Activated T-helper 17 cell treated with anti-CD3 and anti-CD28 coated beads, Interleukin-2, amount 50 U/mL, for 72 hours (primary cell): ENCODE measurements around the gene EXD3. TPM values are rescaled to one million over a fixed set of nuclear protein-coding genes. Genes with fewer than 3 reads are reported as not detected.
"Not testable (repeated sequence)": the region's sequence is repeated elsewhere in the genome, so short reads cannot be mapped to it uniquely, and the experiment has no call there.

Source experiments
- ATAC-seq: fragments of 150-1000 bp; cut with Tn5 transposase; replicated peaks from 2 replicates; pipeline ENCODE4 v1.10.0; 2021; ENCODE audit warnings: mild to moderate bottlenecking, moderate library complexity
- H3K27ac Mint-ChIP-seq: one replicate; pipeline ENCODE4 v1.8.0; 2022; ENCODE audit warnings: mixed read lengths
- H3K27me3 Mint-ChIP-seq: one replicate; pipeline ENCODE4 v1.8.0; 2022; ENCODE audit warnings: mixed read lengths
- H3K36me3 Mint-ChIP-seq: one replicate; pipeline ENCODE4 v1.8.0; 2022; ENCODE audit warnings: low read depth, mild to moderate bottlenecking, mixed read lengths
- H3K4me1 Mint-ChIP-seq: one replicate; pipeline ENCODE4 v1.8.0; 2022; ENCODE audit warnings: mixed read lengths
- H3K4me3 Mint-ChIP-seq: one replicate; pipeline ENCODE4 v1.8.0; 2022; ENCODE audit warnings: mild to moderate bottlenecking, mixed read lengths
- H3K9me3 Mint-ChIP-seq: one replicate; pipeline ENCODE4 v1.8.0; 2022; ENCODE audit warnings: mixed read lengths
- total RNA-seq, 2 donors: library from RNA; stranded (reverse); gene quantifications; one replicate each; pipeline ENCODE4 v1.2.3, GENCODE V29; 2022

EXD3 gene
- total RNA-seq, 2 donors from 2014 or later = 8.8 to 10.0 TPM

- no peaks in the 10 kb centered on the region for H3K27me3 Mint-ChIP-seq
- no peaks in the 10 kb centered on the region for H3K36me3 Mint-ChIP-seq
- H3K27ac Mint-ChIP-seq = no peak overlapping the region
- H3K4me1 Mint-ChIP-seq = no peaks in the 10 kb centered on the region
- peak; percentile 55 for ATAC-seq
- H3K4me3 Mint-ChIP-seq = peak overlapping the region; percentile 19
- H3K9me3 Mint-ChIP-seq = no peaks in the 10 kb centered on the region
Observed at GRCh38 chr9:137417161-137418021, 5.6 kb downstream of the EXD3 start.

DNA sequence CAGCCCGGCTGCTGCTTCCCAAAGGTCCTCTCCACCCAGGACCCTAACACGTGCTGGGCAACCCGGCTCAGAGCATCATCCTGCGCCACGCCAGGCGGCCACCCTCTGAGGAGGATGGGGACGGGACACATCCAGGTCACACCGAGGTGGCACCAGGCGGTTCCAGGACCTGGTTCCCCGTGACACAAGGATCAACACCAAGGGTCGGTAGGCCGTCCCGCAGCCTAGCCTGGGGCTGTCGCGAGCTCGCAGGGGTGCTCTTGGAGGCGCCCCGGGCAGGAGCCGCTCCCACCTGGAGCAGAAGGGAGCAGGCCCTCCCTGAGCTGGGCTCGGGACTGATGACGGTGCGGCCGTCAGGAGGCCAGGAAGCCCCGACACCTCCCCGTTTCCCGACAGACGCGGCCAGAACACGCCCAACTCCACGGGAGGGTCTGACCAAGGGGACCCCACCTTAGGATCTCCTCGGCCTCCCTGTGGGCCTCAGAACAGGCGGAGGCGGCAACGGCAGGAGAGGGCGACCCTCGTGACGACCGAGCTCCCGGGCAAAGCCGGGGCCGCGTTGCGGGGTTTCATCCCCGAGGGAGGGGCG is 6.3 kb downstream of the EXD3 start:
- no peak for ATAC-seq

GRCh38 chr9:137416006-137416562 is 6.9 kb downstream of the EXD3 start:
- no peak for ATAC-seq
- H3K27me3 Mint-ChIP-seq = no peaks in the 10 kb centered on the region
- H3K4me3 Mint-ChIP-seq = no peak overlapping the region
- no peaks in the 10 kb centered on the region for H3K9me3 Mint-ChIP-seq
- H3K36me3 Mint-ChIP-seq = no peaks in the 10 kb centered on the region
- no peak overlapping the region for H3K27ac Mint-ChIP-seq
- H3K4me1 Mint-ChIP-seq = no peaks in the 10 kb centered on the region

More for the DNA sequence above, 6.3 kb downstream of the EXD3 start:
- no peaks in the 10 kb centered on the region for H3K36me3 Mint-ChIP-seq
- no peaks in the 10 kb centered on the region for H3K4me1 Mint-ChIP-seq
- H3K27ac Mint-ChIP-seq = no peak overlapping the region
- H3K27me3 Mint-ChIP-seq = no peaks in the 10 kb centered on the region
- H3K9me3 Mint-ChIP-seq = no peaks in the 10 kb centered on the region
- H3K4me3 Mint-ChIP-seq = no peak overlapping the region

- no peaks in the 10 kb centered on the region for H3K4me1 Mint-ChIP-seq
- no peak overlapping the region for H3K27ac Mint-ChIP-seq
- H3K27me3 Mint-ChIP-seq = no peaks in the 10 kb centered on the region
- no peak overlapping the region for H3K4me3 Mint-ChIP-seq
- no peaks in the 10 kb centered on the region for H3K36me3 Mint-ChIP-seq
- no peak for ATAC-seq
- H3K9me3 Mint-ChIP-seq = no peaks in the 10 kb centered on the region
Observed at GRCh38 chr9:137415451-137415850, 7.5 kb downstream of the EXD3 start.

DNA sequence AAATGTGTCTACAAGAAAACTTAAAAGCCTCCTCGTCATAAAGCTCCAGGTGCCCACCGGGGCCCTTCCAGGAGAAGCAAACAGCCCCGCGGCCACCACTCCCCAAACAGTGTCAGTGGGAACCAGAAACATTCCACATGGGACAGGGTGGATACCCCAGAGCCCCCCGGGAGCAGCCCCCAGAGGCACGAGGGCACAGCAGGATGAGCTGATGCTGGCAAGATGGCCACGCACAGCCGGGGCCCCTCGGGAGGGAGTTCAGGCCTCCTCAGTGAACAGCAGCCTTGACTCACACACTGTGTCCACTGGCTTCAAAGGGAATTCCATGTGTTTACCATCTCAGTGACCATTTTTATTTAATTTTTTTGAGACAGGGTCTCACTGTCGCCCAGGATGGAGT is 10.5 kb downstream of the EXD3 start:
- ATAC-seq = no peak
- Mint-ChIP-seq H3K27ac (no peak overlapping the region), H3K4me1 (no peaks in the 10 kb centered on the region), H3K9me3 (no peaks in the 10 kb centered on the region), H3K27me3 (no peaks in the 10 kb centered on the region), H3K36me3 (no peaks in the 10 kb centered on the region), H3K4me3 (no peak overlapping the region)

DNA sequence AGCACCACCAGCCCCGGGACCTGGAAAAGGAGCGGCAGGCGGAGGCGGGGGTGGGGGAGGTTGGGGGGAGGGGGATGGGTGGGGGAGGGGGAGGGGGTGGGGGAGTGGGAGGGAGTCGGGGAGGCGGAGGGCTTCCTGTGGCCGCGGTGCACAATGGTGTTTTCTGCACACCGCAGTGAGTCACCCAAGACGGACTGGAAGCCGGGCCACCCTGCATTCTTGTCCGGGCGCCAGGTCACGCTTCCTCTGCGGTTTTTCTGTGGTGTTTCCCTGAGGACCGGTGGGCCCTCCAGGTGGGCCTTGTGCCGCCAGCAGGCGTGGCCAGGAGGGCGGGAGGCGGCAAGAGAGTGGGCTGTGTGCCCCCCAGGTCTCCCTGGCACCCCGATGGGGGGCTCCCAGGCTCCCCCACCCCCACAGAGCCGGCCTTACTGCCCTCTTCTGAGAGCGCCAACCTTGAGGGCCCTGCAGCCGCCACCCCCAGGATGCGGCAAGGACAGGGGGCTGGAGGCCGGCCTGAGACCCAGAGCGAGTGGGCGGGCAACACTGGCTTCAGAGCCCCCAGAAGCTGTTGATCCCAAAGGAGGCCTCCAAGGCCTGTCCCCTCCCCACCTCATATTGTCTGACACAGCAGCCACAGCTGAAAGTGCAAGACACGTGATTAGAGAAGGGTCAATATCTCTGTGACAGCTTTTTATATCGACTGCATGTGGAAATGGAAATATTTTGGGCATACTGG is 11.1 kb downstream of the EXD3 start:
- Mint-ChIP-seq H3K36me3 (no peaks in the 10 kb centered on the region), H3K27ac (no peak overlapping the region), H3K4me1 (no peaks in the 10 kb centered on the region), H3K27me3 (no peaks in the 10 kb centered on the region), H3K9me3 (no peaks in the 10 kb centered on the region), H3K4me3 (no peak overlapping the region)
- peak; percentile 73 for ATAC-seq

DNA sequence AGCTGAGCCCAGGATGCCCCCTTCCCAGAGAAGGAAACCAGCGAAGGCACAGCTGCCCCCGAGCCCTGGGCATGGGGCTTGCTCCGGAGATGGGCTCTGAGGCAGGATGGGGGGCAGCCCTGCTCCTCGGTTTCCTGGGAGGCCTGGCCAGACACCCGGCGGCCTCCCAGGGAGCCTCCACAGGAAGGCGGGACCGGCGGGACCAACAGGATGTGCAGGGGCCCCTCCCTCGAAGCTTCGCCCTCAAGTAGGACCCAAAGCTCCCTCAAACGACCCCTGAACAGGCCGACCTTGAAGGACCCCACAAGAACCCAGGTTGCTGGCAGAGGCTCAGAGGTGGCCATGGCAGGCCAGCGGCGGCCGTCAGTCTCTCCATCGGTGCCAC is 11.7 kb downstream of the EXD3 start:
- Mint-ChIP-seq H3K4me1 (no peaks in the 10 kb centered on the region), H3K4me3 (no peak overlapping the region), H3K27ac (no peak overlapping the region), H3K9me3 (no peaks in the 10 kb centered on the region), H3K36me3 (no peaks in the 10 kb centered on the region), H3K27me3 (no peaks in the 10 kb centered on the region)
- ATAC-seq = no peak

DNA sequence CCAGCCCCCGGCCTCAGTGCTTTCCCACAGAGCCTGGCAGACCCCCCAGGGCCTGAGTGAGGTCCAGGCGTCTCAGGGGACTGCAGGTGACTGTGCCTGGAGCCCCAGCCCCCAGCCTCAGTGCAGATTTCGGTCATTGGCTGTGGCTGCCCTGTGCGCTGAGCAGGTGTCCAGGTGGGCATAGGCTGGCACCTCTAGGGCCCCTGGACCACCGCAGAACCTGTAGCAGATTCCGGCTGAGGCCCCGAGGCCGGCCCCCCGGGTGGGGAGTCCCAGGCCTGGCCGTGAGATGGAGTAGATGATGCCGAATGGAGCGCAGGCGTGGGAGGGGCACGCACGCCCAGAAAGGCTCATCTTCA is 12.1 kb downstream of the EXD3 start:
- no peak for ATAC-seq
- H3K4me3 Mint-ChIP-seq = no peak overlapping the region
- H3K4me1 Mint-ChIP-seq = no peaks in the 10 kb centered on the region
- H3K36me3 Mint-ChIP-seq = no peaks in the 10 kb centered on the region
- H3K27ac Mint-ChIP-seq = no peak overlapping the region
- no peaks in the 10 kb centered on the region for H3K9me3 Mint-ChIP-seq
- no peaks in the 10 kb centered on the region for H3K27me3 Mint-ChIP-seq

GRCh38 chr9:137410236-137410890 is 12.6 kb downstream of the EXD3 start:
- H3K27ac Mint-ChIP-seq, H3K4me3 Mint-ChIP-seq, ATAC-seq, H3K36me3 Mint-ChIP-seq, H3K4me1 Mint-ChIP-seq, H3K9me3 Mint-ChIP-seq, H3K27me3 Mint-ChIP-seq: not testable (repeated sequence)

DNA sequence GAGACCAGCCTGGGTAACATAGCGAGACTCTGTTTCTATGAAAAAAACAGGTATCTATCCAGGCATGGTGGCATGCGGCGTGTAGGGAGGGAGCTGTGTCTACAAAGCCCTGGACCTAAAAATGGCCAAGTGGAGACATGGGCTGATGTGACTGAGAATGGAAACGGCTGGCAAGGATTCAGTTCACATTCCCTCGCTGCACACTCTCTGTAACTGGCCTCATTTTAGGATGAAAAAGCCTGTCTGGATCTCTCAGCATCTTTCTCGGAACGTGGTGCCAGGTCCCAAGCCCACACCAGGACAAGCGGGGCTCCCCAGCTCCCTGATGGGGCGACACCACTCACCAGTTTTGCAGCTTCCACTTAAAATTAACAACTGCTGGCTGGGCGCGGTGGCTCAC is 13.4 kb downstream of the EXD3 start:
- Mint-ChIP-seq H3K9me3 (no peaks in the 10 kb centered on the region), H3K36me3 (no peaks in the 10 kb centered on the region), H3K27ac (no peak overlapping the region), H3K4me1 (no peaks in the 10 kb centered on the region), H3K27me3 (no peaks in the 10 kb centered on the region), H3K4me3 (no peak overlapping the region)
- ATAC-seq = no peak

- Mint-ChIP-seq H3K4me1 (no peaks in the 10 kb centered on the region), H3K4me3 (no peak overlapping the region), H3K27me3 (no peaks in the 10 kb centered on the region), H3K9me3 (no peaks in the 10 kb centered on the region), H3K27ac (no peak overlapping the region), H3K36me3 (no peaks in the 10 kb centered on the region)
- ATAC-seq = no peak
Observed at GRCh38 chr9:137408651-137409405, 14.1 kb downstream of the EXD3 start.

- no peaks in the 10 kb centered on the region for H3K9me3 Mint-ChIP-seq
- H3K4me3 Mint-ChIP-seq = no peak overlapping the region
- ATAC-seq = no peak
Observed at GRCh38 chr9:137407590-137408300, 15.2 kb downstream of the EXD3 start.

GRCh38 chr9:137406876-137407589 is 15.9 kb downstream of the EXD3 start:
- H3K36me3 Mint-ChIP-seq = no peaks in the 10 kb centered on the region

More at GRCh38 chr9:137407590-137408300, 15.2 kb downstream of the EXD3 start:
- H3K27me3 Mint-ChIP-seq = no peaks in the 10 kb centered on the region
- H3K27ac Mint-ChIP-seq = no peak overlapping the region
- H3K4me1 Mint-ChIP-seq = no peaks in the 10 kb centered on the region
- no peaks in the 10 kb centered on the region for H3K36me3 Mint-ChIP-seq

More at GRCh38 chr9:137406876-137407589, 15.9 kb downstream of the EXD3 start:
- no peaks in the 10 kb centered on the region for H3K4me1 Mint-ChIP-seq
- H3K9me3 Mint-ChIP-seq = no peaks in the 10 kb centered on the region
- no peak overlapping the region for H3K27ac Mint-ChIP-seq
- H3K27me3 Mint-ChIP-seq = no peaks in the 10 kb centered on the region
- ATAC-seq = peak; percentile 85
- no peak overlapping the region for H3K4me3 Mint-ChIP-seq
